SH-SY5Y (cell line): Measurements from ENCODE around the gene SYNGR3.

Experiments used
- GATA2 ChIP-seq: IDR thresholded peaks from 2 replicates; pipeline ENCODE4 v1.6.1; 2011; ENCODE audit warnings: mild to moderate bottlenecking, low read depth, low read length
- GATA3 ChIP-seq: IDR thresholded peaks from 2 replicates; pipeline ENCODE4 v1.6.1; 2011; ENCODE audit warnings: low read depth, mild to moderate bottlenecking, low read length, moderate library complexity

SYNGR3 gene

DNA sequence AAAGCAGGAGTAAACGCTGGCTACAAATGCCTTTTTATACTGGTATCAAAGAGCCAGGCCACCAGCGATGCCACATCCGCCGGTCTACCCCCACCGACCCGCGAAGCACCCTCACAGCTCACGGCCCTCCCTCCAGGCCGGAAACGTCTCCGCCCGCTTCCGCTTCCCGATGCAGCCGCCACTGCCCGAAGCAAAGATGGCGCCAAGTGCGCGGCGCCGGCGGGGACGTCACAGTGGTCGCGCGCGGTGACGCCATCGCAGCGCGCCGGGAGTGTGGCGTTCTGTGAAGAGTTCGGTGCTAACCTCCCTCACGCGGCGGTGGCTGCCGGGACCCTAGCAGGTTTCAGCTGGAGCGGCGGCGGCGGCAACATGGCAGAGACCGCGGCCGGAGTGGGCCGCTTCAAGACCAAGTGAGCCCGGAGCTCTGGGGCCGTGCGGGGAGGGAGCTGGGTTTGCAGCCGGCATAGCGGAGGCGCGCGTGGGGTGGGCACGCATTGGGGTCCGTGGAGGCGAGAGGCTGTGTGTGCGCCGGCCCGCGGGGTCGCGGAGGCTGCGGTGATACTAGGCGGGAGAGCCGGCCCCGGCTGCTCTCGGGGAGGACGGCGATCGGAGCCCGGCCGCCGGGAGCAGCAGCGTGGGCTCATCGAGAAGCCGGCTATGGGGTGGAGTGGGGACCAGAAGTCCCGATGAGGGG lies 17.8 kb upstream of the SYNGR3 start, which contains the start of gene TBL3:
Gene TBL3, plus strand, starts transcription at position 258 of the 694 bp plus-strand sequence. Its CDS starts 112 bp downstream, at position 370.
- TF ChIP-seq GATA3 (no peak), GATA2 (peak; percentile 15; the same call in 1 of the 2 replicates)

DNA sequence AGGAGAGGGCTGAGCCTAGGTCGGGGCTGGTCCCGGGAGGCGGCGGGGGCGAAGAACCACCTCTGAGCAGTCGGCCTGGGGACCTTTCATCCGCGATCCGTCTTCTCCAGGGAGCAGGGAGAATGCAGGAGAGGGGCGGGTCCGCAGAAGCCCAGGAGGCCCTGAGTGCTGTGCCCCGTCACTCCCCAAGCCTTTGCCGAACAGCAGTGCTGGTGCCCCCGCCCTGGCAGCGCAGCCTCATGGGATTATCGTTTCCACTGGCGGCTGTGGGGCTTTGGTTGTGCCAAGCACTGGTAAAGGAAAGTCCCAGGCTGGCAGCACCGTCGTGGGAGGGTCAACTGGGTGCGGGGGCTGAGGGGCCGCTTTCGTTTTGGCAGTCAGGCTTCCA lies 17.3 kb upstream of the SYNGR3 start:
- TF ChIP-seq GATA3 (no peak), GATA2 (no peak)

DNA sequence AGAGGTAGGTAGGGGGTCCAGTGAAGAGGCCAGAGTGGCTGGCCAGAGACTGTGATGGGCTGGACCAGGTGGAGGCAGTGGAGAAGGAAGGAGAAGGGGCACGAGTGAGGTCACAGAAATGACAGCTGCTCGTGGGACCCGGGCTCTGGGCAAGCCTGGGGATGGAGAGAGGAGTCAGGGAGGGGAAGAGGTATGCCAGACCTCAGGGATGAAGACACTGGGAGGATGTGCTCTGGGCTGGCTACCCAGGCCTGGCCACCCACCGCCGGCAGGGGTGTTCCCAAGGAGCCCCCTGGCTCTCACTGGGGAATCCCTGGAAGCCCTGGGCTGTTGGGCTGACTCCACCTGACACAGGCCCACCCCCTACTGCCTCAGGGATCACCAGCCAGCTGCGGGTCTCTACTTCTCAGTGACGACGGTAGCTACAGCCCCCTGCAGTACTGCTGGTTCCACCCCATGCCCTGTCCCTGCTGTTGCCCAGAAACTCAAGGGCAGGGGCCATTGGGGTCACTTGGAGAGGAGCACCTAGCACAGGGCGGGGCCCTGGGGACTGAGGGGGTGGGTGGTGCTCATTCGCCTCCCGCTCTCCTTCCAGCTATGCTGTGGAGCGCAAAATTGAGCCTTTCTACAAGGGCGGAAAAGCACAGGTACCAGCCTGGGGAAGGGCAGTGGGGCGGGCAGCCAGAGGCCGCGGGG lies 16.2 kb upstream of the SYNGR3 start:
- no peak for TF ChIP-seq GATA2
- no peak for TF ChIP-seq GATA3

DNA sequence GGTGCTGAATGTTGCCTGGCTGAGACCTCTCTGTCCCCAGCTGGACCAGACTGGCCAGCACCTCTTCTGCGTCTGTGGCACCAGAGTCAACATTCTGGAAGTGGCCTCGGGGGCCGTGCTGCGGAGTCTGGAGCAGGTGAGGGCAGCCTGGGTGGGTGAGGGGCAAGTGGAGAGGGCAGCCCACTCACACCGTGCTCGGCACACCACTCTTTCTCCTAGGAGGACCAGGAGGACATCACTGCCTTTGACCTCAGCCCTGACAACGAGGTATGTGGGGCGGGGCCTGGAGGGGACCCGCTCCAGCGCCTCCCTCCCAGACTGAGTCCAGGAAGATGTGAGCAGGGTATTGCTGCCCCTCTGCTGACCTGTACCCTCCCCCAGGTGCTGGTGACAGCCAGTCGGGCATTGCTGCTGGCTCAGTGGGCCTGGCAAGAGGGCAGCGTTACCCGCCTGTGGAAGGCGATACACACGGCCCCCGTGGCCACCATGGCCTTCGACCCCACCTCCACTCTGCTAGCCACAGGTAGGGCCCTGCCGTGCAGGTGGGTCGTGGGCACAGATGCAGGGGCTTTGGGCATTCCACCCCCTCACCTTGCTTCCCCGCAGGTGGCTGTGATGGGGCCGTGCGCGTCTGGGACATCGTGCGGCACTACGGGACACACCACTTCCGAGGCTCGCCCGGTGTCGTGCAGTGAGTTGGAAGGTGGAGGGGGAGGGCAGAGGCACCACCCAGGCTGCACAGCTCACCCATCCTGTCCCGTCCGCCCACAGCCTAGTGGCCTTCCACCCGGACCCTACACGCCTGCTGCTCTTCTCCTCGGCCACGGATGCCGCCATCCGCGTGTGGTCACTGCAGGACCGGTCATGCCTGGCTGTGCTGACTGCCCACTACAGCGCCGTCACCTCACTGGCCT lies 15.4 kb upstream of the SYNGR3 start:
- no peak for TF ChIP-seq GATA2
- TF ChIP-seq GATA3: no peak

DNA sequence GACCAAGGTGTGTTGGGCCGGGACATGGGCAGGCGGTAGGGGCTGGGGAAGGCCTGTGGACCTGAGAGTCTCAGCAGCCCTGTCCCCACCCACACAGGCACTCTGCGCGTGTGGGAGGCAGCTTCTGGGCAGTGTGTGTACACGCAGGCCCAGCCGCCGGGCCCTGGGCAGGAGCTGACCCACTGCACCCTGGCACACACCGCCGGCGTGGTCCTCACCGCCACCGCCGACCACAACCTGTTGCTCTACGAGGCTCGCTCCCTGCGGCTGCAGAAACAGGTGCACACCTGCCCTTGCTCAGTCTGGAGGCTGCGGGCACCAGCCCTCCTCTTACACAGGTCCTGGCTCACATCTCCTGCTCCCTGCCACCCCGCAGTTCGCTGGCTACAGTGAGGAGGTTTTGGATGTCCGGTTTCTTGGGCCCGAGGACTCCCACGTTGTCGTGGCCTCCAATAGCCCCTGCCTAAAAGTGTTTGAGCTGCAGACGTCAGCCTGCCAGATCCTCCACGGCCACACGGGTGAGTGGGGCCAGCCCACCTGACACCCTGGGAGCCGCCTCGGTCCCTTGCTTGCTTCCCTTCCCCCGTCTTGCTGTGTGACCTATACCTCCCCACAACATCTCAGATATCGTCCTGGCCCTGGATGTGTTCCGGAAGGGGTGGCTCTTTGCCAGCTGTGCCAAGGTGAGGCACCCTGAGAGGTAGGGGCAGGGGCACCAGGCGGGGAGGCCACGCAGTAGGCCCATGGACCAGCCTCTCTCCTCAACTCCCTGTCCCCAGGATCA lies 14.1 kb upstream of the SYNGR3 start:
- no peak for TF ChIP-seq GATA2

DNA sequence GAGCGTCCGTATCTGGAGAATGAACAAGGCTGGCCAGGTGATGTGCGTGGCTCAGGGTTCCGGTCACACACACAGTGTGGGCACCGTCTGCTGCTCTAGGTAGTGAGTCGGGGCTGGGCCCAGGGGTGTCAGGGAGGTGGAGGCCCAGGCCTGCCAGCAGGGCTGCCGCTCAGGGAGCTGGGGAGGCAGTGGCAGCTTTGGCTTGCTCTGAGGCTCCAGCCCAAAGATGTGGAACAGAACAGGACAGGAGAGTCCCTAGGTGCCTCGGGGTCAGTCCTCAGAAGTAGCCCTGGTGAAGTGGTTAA lies 13.6 kb upstream of the SYNGR3 start:
- TF ChIP-seq GATA2 (no peak), GATA3 (no peak)

DNA sequence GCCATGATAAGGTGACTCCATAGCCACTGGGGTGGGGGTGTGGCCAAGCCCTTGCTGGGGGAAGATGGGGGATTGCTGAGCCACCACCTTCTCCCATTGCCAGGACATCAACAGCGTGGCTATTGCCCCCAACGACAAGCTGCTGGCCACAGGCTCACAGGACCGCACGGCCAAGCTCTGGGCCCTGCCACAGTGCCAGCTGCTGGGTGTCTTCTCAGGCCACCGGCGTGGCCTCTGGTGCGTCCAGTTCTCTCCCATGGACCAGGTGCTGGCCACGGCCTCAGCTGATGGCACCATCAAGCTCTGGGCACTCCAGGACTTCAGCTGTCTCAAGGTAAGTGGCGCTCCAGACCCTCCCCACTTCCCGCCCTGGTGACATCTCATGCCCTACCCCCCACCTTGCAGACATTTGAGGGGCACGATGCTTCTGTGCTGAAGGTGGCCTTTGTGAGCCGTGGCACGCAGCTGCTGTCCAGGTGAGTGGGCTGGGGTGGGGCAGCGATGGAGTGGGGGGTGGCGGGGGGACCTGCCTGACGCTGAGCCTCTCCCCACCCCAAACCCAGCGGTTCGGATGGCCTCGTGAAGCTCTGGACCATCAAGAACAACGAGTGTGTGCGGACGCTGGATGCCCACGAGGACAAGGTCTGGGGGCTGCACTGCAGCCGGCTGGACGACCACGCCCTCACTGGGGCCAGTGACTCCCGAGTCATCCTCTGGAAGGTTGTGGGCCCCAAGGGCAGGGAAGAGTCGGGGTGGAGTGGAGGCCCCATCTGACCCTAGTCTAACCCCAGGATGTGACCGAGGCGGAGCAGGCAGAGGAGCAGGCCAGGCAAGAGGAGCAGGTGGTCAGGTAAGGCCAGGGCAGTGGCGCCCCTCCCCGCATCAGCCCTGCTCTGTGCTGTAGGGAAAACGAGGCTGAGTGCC lies 12.6 kb upstream of the SYNGR3 start:
- no peak for TF ChIP-seq GATA3
- TF ChIP-seq GATA2: no peak

DNA sequence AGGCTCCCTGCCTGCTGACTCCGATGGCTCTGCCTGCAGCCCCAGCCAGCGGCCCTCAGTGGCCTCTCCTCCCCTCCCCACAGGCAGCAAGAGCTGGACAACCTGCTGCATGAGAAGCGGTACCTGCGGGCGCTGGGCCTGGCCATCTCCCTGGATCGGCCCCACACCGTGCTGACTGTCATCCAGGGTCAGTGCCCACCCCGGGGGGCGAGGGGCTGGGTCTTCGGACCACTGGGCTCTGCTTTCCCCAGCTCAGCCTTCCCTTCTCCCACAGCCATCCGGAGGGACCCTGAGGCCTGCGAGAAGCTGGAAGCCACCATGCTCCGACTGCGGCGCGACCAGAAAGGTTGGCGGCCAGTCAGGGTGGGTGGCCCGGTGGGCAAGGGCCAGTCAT lies 11.9 kb upstream of the SYNGR3 start:
- TF ChIP-seq GATA2: no peak
- TF ChIP-seq GATA3: no peak

DNA sequence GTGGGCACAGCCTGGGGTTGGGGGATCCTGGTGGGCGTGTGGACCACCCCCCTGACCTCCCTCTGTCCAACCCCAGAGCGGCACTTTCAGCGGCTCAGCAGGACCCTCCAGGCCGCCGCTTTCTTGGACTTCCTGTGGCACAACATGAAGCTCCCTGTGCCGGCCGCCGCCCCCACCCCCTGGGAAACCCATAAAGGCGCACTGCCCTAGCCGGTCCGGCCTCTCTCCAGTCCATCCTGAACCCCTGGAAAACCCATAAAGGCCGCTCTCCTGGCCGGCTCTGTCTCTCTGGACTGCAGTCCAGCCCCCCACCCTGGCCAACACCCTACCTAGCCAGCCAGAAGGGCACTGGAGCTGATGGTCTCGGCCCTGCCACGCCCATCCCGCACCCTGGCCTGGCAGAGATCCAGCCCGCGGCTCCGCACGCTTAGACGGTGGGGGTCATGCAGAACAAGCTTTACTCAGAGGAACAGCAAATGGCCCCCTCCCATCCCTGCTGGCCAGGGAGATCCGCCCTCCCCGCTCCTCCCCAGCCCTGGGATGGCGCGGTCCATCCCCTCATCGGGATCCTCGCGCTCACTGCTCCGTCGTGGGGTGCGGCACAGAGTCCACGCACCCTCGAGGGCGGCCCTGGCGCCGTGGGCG lies 11.2 kb upstream of the SYNGR3 start:
- TF ChIP-seq GATA3 (no peak), GATA2 (no peak)

DNA sequence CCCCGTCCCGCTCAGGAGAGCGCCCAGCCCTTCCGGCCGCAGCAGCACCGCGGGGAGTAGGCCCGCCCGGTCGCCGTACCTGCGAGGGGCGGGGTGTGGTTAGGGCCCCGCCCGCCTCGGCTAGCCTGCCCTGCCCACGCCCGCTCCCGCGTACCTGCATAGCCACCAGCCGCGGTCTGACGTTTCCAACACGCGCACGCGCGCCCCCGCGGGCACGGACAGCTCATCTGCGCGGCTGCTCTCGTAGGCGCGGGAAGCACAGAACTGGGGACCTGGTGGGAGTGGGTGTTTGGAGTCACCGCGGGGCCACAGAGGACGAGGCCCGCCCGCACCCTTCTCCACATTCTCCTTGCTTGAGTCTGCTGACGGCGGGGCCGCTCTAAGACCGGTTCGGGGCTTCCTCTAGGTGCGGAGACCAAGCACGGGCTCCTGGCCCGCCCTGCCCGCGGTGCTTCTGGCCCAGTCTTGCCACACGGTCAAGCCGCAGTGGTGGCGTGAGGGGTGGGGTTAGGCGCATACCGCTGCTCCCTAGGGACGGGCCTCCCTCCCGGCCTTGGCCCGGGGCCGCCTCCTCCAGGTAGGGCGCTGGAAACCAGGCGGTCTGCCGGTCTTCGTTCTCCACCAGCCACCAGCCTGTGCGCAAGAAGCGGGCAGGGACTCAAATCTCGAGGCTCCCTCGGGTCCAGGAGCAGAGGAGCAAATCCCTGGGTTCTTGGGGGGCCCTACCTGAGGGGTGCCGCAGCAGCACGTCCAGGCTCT lies 10.3 kb upstream of the SYNGR3 start:
- TF ChIP-seq GATA3: no peak
- TF ChIP-seq GATA2: no peak

DNA sequence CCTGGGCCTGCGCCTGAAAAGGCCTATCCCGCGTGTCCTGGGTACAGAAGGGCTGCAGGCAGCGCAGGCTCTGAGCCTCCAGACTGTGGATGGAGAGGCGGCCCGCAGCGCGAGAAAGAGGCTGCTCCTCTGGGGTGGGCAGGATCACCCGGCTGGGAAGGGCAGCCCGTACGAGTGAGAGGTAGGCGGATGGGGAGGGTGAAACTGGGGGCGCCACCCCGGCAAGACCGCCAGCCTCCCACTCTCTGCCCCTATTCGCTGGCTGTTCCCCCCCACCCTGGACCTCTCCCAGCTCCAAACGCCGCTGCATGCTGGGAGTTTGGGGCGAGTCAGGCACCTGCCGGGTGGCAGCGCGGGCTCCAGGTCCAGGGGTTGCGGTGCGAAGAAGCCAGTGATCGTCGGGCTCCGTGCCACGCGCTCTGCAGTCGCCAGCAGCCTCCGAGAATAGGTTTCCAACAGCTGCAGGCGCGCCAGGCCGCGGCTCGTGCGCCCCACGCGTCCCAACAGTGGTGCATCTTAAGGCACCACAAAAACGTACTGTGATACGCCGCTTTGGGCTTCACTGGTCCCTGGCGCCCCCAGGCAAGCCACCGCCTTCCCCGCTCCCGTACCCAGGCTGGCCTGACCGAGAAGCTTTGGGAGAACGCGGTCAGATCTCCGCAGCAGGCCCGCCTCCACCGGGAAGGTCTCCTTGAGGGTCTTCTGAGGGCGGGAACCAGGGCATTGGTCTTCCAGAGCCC lies 9.6 kb upstream of the SYNGR3 start:
- TF ChIP-seq GATA2: no peak
- TF ChIP-seq GATA3: no peak
